Measurements from ENCODE around the gene MLX.
"Not testable (repeated sequence)": the region's sequence is repeated elsewhere in the genome, so short reads cannot be mapped to it uniquely, and the experiment has no call there.

MLX gene

DNA sequence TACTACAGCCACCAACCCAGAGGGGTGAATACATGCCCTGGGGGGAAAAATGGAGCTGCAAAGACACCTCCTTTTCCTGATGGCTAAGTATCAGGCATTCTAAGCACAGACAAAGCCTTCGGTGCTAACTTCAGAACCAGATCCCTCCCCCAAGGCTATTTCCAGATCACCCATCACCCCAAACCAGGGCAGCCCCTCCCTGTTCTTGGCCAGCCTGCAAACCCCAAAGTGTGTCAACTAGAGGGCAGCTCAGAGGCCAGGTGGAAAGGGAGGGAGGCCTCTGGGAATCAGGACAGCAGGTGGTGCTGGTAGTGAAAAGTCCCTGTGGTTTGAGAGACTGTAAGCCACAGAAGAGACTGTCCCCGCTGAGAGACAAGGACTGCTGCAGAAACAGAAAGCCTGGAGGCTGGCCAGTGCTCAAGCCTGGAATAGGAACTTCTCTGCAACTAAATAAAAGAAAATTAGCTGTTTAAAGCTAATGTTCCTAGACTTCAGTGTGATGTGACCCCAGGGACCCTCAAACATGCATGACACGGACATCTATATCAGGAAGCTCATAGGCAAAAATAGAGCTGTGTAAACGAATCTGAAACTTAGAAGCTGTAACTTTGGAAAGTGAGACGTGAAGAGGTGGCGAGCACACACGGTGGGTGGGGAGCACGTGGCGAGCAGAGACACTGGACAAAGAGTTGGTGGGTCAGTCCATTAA, 51.7 kb downstream of the MLX start:
- TF ChIP-seq CTCF (conservative IDR thresholded peaks at IDR 0.05; ENCODE audit: low read length): no peak
- no peak for DNase-seq (ENCODE audit: low read depth)
- H3K4me3 ChIP-seq (ENCODE audit: low read length): no peak overlapping the region

GRCh38 chr17:42621987-42622386, 55.1 kb downstream of the MLX start:
- not testable (repeated sequence) for DNase-seq (ENCODE audit: low read depth); H3K4me3 ChIP-seq (ENCODE audit: low read length)
